ENCODE data around the gene TPM2. TPM values are rescaled to one million over a fixed set of nuclear protein-coding genes. Genes with fewer than 3 reads are reported as not detected.
"Not testable (repeated sequence)": the region's sequence is repeated elsewhere in the genome, so short reads cannot be mapped to it uniquely, and the experiment has no call there.

TPM2 gene
- total RNA-seq, 1 donor from 2014 or later, result 2,993 TPM

- DNase-seq (ENCODE audit: low spot score), result no peak
These were observed 33.4 kb downstream of the TPM2 start for GRCh38 chr9:35656348-35656747.

DNA sequence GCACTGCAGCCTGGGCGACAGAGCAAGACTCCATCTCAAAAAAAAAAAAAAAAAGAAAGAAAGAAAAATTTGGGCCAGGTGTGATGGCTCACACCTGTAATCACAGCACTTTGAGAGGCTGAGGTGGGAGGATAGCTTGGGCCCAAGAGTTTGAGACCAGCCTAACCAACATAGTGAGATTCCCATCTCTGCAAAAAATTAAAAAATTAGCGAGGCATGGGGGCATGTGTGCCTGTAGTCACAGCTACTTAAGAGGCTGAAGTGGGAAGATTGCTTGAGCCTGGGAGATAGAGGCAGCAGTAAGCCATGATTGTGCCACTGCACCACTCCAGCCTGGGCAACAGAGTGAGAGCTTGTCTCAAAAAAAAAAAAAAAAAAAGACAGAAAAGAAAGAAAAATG lies 36.1 kb downstream of the TPM2 start:
- DNase-seq (ENCODE audit: low spot score), result no peak

- DNase-seq (ENCODE audit: low spot score), result no peak
These were observed 36.9 kb downstream of the TPM2 start for GRCh38 chr9:35652829-35653209.

DNA sequence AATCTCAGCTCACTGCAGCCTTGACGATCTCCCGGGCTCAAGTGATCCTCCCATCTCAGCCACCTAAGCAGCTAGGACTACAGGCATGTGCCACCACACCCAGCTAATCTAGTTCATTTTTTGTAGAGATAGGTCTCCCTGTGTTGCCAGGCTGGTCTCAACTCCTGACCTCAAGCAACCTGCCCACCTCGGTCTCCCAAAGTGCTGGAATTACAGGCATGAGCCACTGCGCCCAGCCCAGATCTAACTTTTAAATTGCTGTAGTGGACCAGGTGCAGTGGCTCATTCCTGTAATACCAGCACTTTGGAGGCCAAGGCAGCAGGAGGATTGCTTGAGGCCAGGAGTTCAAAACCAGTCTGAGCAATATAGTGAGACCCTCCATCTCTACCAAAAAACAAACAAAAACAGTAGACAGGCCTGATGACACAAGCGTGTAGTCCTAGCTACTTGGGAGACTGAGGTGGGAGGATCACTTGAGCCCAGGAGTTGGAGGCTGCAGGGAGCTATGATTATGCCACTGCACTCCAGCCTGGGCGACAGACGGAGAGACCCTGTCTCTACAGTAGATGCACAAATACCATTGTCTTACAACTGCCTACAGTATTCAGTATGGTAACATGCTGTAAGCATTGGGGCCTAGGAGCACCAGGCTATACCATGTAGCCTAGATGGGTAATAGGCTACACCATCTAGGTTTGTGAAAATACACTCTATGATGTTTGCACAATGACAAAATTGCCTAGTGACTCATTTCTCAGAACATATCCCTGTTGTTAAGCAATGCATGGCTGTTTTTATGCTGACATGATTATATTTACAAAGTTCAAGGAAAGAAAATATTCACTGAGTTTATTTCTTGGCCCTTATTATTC lies 37.5 kb downstream of the TPM2 start:
- DNase-seq (ENCODE audit: low spot score), result no peak

DNA sequence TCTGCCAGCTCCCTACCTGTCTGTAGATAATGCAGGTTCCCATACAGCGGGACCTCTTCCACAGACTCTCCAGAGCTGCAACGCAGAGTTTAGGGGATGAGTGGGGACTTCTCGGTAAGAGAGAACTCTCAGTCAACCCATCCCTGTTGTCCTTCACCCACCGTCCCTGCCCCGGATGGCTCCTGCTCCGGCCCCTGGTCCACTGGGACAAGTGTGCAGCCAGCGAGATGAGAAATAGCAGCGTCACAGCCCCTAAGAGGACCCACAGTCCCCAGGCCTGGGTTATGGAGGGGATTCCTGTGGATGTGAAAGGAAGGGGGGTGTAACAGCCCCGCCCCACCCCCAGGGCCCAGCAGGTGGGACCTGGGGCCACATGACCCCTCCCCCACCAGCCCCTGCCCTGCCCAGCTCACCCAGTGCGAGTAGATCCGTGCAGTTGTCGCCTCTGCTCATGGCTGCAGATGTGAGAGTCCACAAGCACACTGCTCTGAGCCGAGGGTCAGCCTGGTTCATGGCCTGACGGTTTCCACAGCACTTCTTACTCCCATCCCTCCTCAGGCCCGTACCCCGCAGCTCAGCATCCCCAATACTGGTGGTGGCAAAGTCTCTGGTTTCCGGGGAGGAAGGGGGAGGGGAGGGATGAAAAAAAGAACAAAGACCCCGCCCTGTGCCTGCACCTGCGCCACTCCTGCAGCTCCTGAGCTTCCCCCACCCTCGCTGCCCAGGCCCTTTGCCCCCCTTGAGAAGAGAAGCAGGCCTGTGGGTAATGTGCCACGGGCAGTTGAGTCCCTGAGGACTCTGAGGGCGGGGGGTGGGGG lies 39.2 kb downstream of the TPM2 start, which contains the start of gene SIT1:
SIT1 (minus strand) TSS at position 591 of the 818 bp plus-strand sequence; CDS start at position 513, 78 bp downstream.
- DNase-seq (ENCODE audit: low spot score), result no peak

DNA sequence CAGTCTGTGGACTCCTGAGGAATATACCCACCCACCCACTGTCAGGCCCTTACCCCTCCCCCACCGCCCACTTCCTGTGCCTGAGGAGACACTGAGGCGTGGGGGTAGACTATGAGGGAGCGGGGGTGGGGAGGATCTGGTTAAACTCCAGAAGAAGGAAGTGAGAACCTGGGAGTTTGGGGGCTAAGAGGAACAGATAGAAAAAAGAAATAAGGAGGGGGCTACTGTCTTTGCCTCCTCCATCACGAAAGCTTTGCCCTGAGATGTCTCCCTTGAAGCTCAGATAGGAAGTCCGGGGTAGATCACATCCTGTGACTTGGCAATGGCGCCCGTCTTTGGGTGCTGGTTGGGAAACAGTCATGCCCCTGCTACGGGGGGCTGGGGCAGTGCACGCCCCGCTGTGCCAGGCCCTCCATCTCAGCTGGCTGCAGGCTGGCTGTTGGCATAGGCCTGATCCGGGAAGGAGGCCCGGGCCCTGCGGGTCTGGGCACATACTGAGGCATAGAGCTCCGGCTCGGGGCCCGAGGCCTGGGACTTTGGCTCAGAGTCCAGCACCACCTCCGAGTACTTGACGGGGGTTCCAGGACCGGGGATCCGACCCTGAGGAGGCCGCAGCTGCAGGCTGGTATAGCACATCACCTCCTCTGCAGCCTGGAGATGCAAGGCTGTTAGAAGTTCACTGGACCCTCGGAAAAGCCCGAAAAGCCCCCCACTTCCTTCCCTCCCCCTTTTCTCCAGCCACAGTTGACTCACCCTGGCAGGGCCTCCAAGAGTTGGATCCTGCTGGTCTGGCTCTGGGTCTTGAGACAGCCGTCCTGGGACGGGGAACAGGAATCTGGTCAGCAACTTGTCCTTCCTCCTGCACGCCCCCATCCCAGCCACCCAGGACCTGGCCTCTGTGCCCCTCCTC lies 40.0 kb downstream of the TPM2 start:
- DNase-seq (ENCODE audit: low spot score), result no peak

GRCh38 chr9:35646533-35647265 lies 43.0 kb downstream of the TPM2 start:
- DNase-seq (ENCODE audit: low spot score), result peak; percentile 96

DNA sequence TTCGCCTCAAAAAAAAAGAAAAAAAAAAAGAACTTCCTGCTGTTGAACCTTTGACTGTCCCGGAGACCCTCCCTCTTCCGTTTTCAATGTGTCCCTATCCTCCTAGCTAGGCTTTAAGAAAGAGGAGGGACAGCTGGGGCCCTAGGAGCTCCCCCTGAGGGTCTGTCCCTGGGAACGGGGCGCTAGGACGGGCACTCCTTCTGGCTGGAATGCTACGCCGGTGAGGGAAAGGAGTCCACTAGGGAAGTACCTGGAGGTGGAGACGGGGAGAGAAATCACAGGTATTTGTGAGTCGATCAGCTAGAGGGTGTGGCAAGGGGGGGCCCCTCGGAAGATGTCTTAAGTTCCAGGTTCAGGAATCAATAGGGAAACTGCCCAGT lies 43.6 kb downstream of the TPM2 start:
- no peak for DNase-seq (ENCODE audit: low spot score)

GRCh38 chr9:35645736-35646135 lies 44.0 kb downstream of the TPM2 start:
- DNase-seq (ENCODE audit: low spot score), result not testable (repeated sequence)

- DNase-seq (ENCODE audit: low spot score), result no peak
These were observed 46.7 kb downstream of the TPM2 start for GRCh38 chr9:35643046-35643445.

DNA sequence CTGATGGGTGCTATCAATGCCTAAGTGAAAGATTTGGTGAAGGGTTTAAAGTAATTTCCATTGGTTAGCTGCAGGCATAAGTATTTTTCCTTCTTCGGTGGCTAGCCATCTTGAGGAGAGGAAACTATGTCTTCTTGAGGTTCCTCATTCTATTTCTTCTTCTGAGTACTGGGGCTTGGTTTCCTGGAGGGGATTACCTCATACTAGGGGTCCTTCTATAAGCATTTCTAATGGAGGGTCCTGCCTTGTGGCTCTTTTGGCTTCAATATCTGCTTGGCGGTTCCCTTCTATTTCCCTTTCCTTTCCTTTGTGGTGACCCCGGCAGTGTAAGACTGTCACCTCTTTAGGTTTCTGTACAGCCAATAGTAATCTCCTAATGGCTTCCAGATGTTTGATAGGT lies 48.2 kb downstream of the TPM2 start:
- not testable (repeated sequence) for DNase-seq (ENCODE audit: low spot score)

DNA sequence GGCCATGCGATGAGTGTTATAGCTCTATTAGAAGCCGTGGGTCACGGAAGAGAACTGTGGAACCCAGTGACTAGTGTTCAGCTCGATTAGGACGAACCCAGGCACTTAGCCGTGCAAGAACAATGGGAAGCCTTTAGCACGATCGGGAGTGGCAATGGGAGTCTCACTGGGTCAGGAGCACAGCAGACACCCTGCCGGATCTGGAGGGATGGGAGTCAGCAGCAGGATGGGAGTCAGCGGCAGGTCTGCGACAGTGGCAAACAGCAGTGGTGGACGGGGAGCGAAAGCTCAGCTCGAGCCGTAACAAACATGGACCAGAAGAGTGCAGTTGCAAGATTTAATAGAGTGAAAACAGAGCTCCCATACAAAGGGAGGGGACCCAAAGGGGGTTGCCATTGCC lies 49.3 kb downstream of the TPM2 start:
- DNase-seq (ENCODE audit: low spot score), result not testable (repeated sequence)

GRCh38 chr9:35639631-35640030 lies 50.1 kb downstream of the TPM2 start:
- no peak for DNase-seq (ENCODE audit: low spot score)

DNA sequence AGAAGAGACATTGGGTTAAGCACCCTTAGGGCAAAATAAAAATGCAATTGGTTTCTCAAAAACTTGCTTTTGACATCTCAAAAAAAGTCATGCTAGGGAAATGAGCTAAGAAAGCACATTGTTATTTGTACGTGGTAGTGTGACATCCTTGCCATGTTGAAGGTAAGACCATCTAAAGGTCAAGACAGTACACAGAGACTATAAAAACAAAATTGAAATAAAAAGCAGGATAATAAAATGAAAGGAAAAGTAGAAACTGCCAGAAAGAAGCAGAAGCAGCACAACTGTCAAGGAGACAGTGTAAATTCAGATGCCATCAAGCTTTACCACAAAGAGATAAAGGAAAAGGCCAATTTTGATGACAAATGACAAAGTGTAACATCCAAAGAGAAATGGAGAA lies 50.5 kb downstream of the TPM2 start:
- DNase-seq (ENCODE audit: low spot score), result not testable (repeated sequence)

- DNase-seq (ENCODE audit: low spot score), result not testable (repeated sequence)
These were observed 51.0 kb downstream of the TPM2 start for GRCh38 chr9:35638751-35639150.

- not testable (repeated sequence) for DNase-seq (ENCODE audit: low spot score)
These were observed 52.2 kb downstream of the TPM2 start for GRCh38 chr9:35637427-35637955.

GRCh38 chr9:35636877-35637246 lies 52.9 kb downstream of the TPM2 start:
- not testable (repeated sequence) for DNase-seq (ENCODE audit: low spot score)

DNA sequence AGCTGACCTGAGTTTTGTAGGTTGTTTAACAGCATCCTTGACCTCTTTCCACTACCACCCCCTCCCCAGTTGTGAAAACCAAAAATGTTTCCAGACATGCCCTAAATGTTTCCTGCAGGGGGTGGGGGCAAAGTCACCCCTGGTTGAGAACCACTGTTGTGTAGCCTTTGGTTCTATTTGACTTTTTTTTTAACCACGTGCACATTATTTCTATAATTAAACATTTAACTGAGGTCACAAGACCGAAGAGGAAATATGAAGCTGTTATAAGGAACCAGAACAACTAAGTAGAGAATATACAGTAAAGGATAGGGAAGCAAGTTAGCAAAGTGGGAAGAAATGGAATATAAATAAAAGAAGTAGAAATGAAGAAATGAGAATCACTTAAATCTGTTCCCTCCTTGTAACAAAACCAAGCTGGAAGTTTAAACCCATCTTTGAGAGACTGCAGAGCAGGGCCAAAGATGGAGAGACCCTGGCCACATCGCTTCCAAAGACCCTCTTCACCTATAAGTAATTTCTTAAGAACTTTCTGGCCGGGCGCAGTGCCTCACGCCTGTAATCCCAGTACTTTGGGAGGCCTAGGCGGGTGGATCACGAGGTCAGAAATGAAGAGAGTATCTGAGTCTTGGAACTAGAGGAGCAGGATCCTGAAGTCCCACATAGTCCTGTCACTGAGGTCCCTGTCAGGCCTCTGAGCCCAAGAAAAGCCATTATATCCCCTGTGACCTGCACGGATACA lies 53.4 kb downstream of the TPM2 start:
- no peak for DNase-seq (ENCODE audit: low spot score)

- DNase-seq (ENCODE audit: low spot score), result no peak
These were observed 54.0 kb downstream of the TPM2 start for GRCh38 chr9:35635730-35636129.
